DND-41 (cell line): ENCODE data around the gene MMP14.
A peak's percentile ranks its signal among the peaks of the same experiment; 100 is the strongest.
"Not testable (repeated sequence)": the region's sequence is repeated elsewhere in the genome, so short reads cannot be mapped to it uniquely, and the experiment has no call there.

Experiments
- ATAC-seq: fragments of 200-7000 bp; cut with Tn5 transposase; 3 replicates; pipeline ENCODE4 v1.9.1; 2021; ENCODE audit warnings: low read depth; ENCODE audit not compliant: insufficient read depth
- DNase-seq: peaks from one replicate; pipeline ENCODE4 v3.0.0-alpha.2; 2020
- H2AFZ ChIP-seq: 2 replicates; pipeline ENCODE4 v1.6.0; 2012; ENCODE audit warnings: low read depth, low read length
- H3K27ac ChIP-seq: 2 replicates; pipeline ENCODE4 v1.5.1; 2012; ENCODE audit warnings: low read length, inconsistent platforms
- H3K27me3 ChIP-seq: fragments of 200-600 bp; sonication (generic); 2 replicates; pipeline ENCODE4 v1.6.0; 2012; ENCODE audit warnings: low read length, mild to moderate bottlenecking, inconsistent platforms; ENCODE audit not compliant: insufficient read depth, poor library complexity
- H3K36me3 ChIP-seq: 2 replicates; pipeline ENCODE4 v1.5.1; 2012; ENCODE audit warnings: low read length, inconsistent platforms; ENCODE audit not compliant: insufficient read depth
- H3K4me1 ChIP-seq: 2 replicates; pipeline ENCODE4 v1.5.1; 2012; ENCODE audit warnings: mild to moderate bottlenecking, low read length; ENCODE audit not compliant: insufficient read depth
- H3K4me2 ChIP-seq: 2 replicates; pipeline ENCODE4 v1.6.0; 2012; ENCODE audit warnings: mild to moderate bottlenecking, moderate library complexity, low read length, inconsistent platforms; ENCODE audit not compliant: insufficient read depth
- H3K4me3 ChIP-seq, 2 experiments: fragments of 200-600 bp in 1 of 2; shearing (Covaris generic) in 1 of 2; 2 replicates each; pipeline ENCODE4 v1.5.1; 2012 to 2016; ENCODE audit warnings: inconsistent platforms in 2 of 2, low read length in 2 of 2, mild to moderate bottlenecking in 2 of 2, low read depth in 1 of 2, moderate library complexity in 1 of 2
- H3K79me2 ChIP-seq: 2 replicates; pipeline ENCODE4 v1.6.0; 2012; ENCODE audit warnings: low read length, inconsistent platforms; ENCODE audit not compliant: insufficient read depth
- H3K9ac ChIP-seq: 2 replicates; pipeline ENCODE4 v1.6.0; 2012; ENCODE audit warnings: low read depth, mild to moderate bottlenecking, inconsistent platforms, low read length, moderate library complexity
- H3K9me3 ChIP-seq: 2 replicates; pipeline ENCODE4 v1.5.1; 2012; ENCODE audit warnings: low read length, moderate library complexity, mild to moderate bottlenecking, inconsistent platforms; ENCODE audit not compliant: insufficient read depth, severe bottlenecking
- H4K20me1 ChIP-seq: 2 replicates; pipeline ENCODE4 v1.6.0; 2012; ENCODE audit warnings: low read length; ENCODE audit not compliant: insufficient read depth
- EZH2 ChIP-seq: IDR thresholded peaks from 3 replicates; pipeline ENCODE4 v1.6.1; 2012; ENCODE audit warnings: borderline replicate concordance, low read depth, mild to moderate bottlenecking, moderate library complexity, low read length, inconsistent platforms; ENCODE audit not compliant: severe bottlenecking
- TF ChIP-seq, protein P1 (sequence below): IDR thresholded peaks from 2 replicates; pipeline ENCODE4 v1.5.1; 2012; ENCODE audit warnings: borderline replicate concordance, low read length, moderate library complexity, mild to moderate bottlenecking; ENCODE audit not compliant: poor library complexity, severe bottlenecking; ENCODE audit errors: extremely low read depth

Gene MMP14

DNA sequence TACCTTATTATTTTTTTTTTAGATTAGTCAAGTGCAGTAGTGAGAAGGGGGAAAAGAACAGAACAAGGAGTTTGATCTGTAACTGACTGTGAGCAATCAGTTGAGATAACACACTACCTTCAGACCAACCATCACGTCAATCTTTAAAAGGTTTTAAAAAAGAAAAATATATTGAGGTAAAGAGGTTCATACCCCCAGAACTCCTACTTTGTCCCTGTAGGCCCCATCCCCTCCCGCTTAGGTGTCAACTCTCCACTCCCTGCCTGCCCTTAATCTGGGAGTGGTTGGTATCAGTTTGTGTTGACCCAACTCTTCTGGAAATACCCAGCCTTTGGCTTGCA is 16.2 kb downstream of the MMP14 start:
- H3K27me3 ChIP-seq = peaks cover 32% of the 10 kb centered on the region
- H3K36me3 ChIP-seq = no peaks in the 10 kb centered on the region
- no peak overlapping the region for H2AFZ ChIP-seq
- TF ChIP-seq, protein P1, sequence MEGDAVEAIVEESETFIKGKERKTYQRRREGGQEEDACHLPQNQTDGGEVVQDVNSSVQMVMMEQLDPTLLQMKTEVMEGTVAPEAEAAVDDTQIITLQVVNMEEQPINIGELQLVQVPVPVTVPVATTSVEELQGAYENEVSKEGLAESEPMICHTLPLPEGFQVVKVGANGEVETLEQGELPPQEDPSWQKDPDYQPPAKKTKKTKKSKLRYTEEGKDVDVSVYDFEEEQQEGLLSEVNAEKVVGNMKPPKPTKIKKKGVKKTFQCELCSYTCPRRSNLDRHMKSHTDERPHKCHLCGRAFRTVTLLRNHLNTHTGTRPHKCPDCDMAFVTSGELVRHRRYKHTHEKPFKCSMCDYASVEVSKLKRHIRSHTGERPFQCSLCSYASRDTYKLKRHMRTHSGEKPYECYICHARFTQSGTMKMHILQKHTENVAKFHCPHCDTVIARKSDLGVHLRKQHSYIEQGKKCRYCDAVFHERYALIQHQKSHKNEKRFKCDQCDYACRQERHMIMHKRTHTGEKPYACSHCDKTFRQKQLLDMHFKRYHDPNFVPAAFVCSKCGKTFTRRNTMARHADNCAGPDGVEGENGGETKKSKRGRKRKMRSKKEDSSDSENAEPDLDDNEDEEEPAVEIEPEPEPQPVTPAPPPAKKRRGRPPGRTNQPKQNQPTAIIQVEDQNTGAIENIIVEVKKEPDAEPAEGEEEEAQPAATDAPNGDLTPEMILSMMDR = no peak
- no peak for TF ChIP-seq EZH2
- H4K20me1 ChIP-seq = peaks cover 16% of the 10 kb centered on the region
- no peak overlapping the region for H3K27ac ChIP-seq
- no peaks in the 10 kb centered on the region for H3K9me3 ChIP-seq
- DNase-seq (no peak), ATAC-seq (no peak)
- H3K9ac ChIP-seq = no peak overlapping the region
- H3K4me3 ChIP-seq = no peak overlapping the region
- no peaks in the 10 kb centered on the region for H3K79me2 ChIP-seq
- peaks cover 9% of the 10 kb centered on the region for H3K4me1 ChIP-seq
- 0 out of 2 replicates have a peak overlapping the region, but pooled peaks have one; percentile 72 for H3K4me2 ChIP-seq

DNA sequence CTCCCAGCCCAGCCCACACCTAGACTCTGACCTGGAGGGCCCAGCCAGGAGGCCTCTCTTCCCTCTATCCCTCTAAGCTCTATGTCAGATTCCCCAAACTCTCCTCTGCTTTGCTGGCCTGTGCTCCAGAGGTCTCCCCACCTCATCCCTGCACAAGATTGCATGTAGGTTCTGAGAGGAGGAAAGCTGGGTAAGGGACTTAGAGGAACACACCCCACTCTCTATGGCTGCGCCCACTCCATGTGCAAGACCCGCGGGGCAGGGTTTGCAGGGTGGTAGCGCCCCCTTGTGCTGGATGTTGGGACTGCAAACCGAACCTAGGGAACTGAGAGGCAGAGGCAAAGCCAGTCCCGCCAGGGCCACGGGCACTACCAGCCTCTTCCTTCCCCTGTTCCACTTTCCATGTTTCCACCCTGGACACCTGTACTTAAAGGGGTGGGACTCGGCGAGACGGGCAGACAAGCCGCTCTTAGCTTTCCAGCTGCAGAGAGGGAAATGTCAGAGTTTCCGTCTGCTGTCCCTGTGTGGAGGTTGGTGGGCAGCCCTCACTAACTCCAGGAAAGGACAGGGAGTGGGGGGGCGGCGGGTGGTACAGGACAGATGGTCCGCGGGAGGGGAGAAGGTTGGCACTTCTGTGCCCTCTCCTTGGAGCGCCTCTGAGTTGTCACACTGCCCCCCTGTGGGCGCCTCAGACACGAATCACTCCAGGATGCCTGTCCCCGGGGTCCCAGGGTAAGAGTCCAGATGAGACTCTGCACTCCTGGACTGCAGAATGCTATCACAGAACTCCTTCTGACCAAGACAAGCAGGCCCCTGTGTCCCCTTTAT is 16.8 kb downstream of the MMP14 start:
- TF ChIP-seq EZH2 = no peak
- TF ChIP-seq, protein P1 = peak; percentile 95
- Histone ChIP-seq H3K4me1 (peaks cover 9% of the 10 kb centered on the region), H3K27ac (peak overlapping the region; percentile 38), H3K4me3 (peak overlapping the region in 1 of 2 experiments; percentile 46; a peak in 2 of 4 replicates), H2AFZ (peak overlapping the region; percentile 59), H3K9ac (peak overlapping the region; percentile 36; the same call in 1 of the 2 replicates), H3K9me3 (no peaks in the 10 kb centered on the region), H4K20me1 (peaks cover 16% of the 10 kb centered on the region), H3K79me2 (no peaks in the 10 kb centered on the region), H3K27me3 (peaks cover 32% of the 10 kb centered on the region), H3K4me2 (peak overlapping the region; percentile 72), H3K36me3 (no peaks in the 10 kb centered on the region)
- peak; percentile 91 for ATAC-seq
- DNase-seq = peak; percentile 88

DNA sequence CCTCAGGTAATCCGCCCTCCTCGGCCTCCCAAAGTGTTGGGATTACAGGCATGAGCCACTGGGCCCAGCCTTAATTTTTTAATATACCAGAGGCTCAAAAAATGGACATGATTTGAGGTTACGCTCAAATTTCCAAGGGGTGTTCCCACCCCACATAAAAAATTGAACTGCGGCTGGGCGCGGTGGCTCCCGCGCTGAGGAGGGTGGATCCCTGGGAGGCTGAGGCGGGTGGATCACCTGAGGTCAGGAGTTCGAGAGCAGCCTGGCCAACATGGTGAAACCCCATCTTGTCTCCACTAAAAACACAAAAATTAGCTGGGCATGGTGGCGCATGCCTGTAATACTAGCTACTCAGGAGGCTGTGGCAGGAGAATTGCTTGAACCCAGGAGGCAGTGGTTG is 17.9 kb downstream of the MMP14 start:
- not testable (repeated sequence) for H3K79me2 ChIP-seq, H3K9ac ChIP-seq, H3K4me3 ChIP-seq, H3K36me3 ChIP-seq, H3K27ac ChIP-seq, DNase-seq, H3K9me3 ChIP-seq, H3K4me2 ChIP-seq, H3K4me1 ChIP-seq, ATAC-seq, H2AFZ ChIP-seq
- H3K27me3 ChIP-seq = peaks cover 26% of the 10 kb centered on the region
- H4K20me1 ChIP-seq = peaks cover 15% of the 10 kb centered on the region

DNA sequence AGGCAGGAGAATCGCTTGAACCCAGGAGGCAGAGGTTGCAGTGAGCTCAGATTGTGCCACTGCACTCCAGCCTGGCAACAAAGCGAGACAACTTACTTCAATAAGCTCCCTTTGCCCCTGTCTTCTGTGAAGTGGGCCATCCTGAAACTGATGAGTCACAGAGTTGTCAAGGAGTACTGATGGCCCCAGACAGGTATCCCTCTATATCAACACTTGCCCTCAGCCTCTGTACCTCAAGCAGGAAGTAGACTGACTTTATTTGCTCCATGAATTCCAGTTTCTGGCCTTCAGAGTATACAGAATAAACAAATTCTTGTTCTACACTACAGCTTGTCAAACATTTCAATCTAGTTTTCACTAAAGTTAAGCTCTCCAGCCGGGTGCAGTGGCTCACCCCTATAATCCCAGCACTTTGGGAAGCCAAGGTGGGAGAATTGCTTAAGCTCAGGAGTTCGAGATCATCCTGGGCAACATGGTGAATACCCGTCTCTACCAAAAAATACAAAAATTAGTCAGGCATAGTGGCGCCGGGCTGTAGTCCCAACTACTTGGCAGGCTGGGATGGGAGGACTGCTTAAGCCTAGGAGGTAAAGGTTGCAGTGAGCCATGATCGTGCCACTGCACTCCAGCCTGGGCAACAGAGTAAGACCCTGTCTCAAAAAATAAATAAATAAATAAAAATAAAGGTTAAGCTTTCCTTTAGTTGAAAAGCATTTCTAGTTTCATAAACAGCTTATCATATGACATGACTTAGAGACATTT is 18.8 kb downstream of the MMP14 start:
- ATAC-seq = no peak
- H3K36me3 ChIP-seq = no peaks in the 10 kb centered on the region
- no peak overlapping the region for H2AFZ ChIP-seq
- no peak overlapping the region for H3K27ac ChIP-seq
- peaks cover 9% of the 10 kb centered on the region; the same call in 1 of the 2 replicates for H4K20me1 ChIP-seq
- H3K27me3 ChIP-seq = peaks cover 21% of the 10 kb centered on the region
- H3K9me3 ChIP-seq = no peaks in the 10 kb centered on the region
- H3K4me2 ChIP-seq = no peak overlapping the region
- TF ChIP-seq, protein P1 = no peak
- no peak for TF ChIP-seq EZH2
- H3K4me3 ChIP-seq = no peak overlapping the region
- no peak for DNase-seq
- H3K79me2 ChIP-seq = no peaks in the 10 kb centered on the region
- no peak overlapping the region for H3K9ac ChIP-seq
- H3K4me1 ChIP-seq = peaks cover 9% of the 10 kb centered on the region
